PC-3 (cell line): ENCODE measurements around the gene SLC27A4.
A peak's percentile ranks its signal among the peaks of the same experiment; 100 is the strongest.

Source experiments
- CTCF ChIP-seq: fragments of 300-600 bp; sonication (generic); conservative IDR thresholded peaks from 2 replicates; pipeline ENCODE4 v1.5.1; 2017; ENCODE audit warnings: antibody characterized with exemption, low read depth, mild to moderate bottlenecking, low read length
- EZH2 ChIP-seq: fragments of 300-600 bp; sonication (generic); IDR thresholded peaks from one replicate; pipeline ENCODE4 v1.6.1; 2017; ENCODE audit warnings: antibody characterized with exemption, mild to moderate bottlenecking, low read length; ENCODE audit not compliant: unreplicated experiment
- EZH2phosphoT487 ChIP-seq: fragments of 300-600 bp; sonication (generic); IDR thresholded peaks from 2 replicates; pipeline ENCODE4 v1.6.1; 2018; ENCODE audit warnings: mild to moderate bottlenecking, antibody characterized with exemption, low read length, borderline replicate concordance

DNA sequence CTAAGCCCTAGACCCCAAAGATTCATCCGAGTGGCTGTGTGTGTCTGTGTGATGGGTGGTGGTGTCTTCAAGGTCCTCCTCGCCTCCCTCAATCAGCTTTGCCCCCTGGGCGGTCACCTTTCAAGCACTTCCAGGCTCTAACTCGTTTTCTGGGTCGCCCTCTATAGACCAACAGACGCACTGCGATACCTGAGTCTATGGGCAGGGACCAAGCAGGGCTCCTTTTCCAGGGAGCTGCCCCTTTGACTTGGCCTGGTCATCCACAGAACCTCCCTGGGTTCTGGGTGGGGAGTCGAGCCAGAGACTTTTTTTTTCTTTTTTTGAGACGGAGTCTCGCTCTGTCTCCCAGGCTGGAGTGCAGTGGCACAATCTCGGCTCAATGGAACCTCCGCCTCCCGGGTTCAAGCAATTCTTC lies 1.1 kb downstream of the SLC27A4 start:
- TF ChIP-seq EZH2 (no peak), CTCF (peak; percentile 69), EZH2phosphoT487 (no peak)
